HepG2 (cell line): ENCODE results near the gene TNXB. TPM values are rescaled to one million over a fixed set of nuclear protein-coding genes. Genes with fewer than 3 reads are reported as not detected.

ENCODE experiments used
- ATAC-seq: fragments of 200-7000 bp; cut with Tn5 transposase; 3 replicates; pipeline ENCODE4 v1.9.1; 2020; ENCODE audit warnings: mild to moderate bottlenecking, moderate library complexity
- BruUV-seq: library from RNA; stranded (reverse); fragments of 400-500 nt; replicated peaks from 2 replicates; lab custom pipeline; 2021; lab: Mats Ljungman, UMichigan
- CTCF ChIA-PET: fragments of 300-600 bp; formaldehyde crosslinking; extraction: SDS; loops from one replicate; lab custom pipeline; 2021; ENCODE audit warnings: low total read pairs, inconsistent platforms, low intra/inter-chr PET ratio; lab: Yijun Ruan, JAX
- POLR2A ChIA-PET: fragments of 350-600 bp; sonication (Branson Sonifier 250); formaldehyde crosslinking; loops from one replicate; lab custom pipeline; 2020; ENCODE audit warnings: antibody characterized with exemption, inconsistent platforms; lab: Yijun Ruan, JAX
- DNase-seq: peaks from one replicate; pipeline ENCODE4 v3.0.0-alpha.2; 2015; ENCODE audit warnings: low spot score
- FAIRE-seq: peaks from 3 replicates; lab custom pipeline; 2011; peaks lifted over from hg19 to GRCh38; lab: Jason Lieb, UNC
- H2AFZ ChIP-seq: one replicate; pipeline ENCODE4 v1.6.1; 2011; ENCODE audit warnings: low read length, inconsistent platforms
- H3K27ac ChIP-seq: fragments of 300-600 bp; 3 replicates; pipeline ENCODE4 v1.8.0; 2011; ENCODE audit warnings: mixed run types, mild to moderate bottlenecking, mixed read lengths, low read length, inconsistent platforms; ENCODE audit not compliant: insufficient read depth; ENCODE audit errors: extremely low read length
- H3K27me3 ChIP-seq, 2 experiments: fragments of 200-600 bp in 1 of 2; 2 replicates in 1 of 2; 3 replicates in 1 of 2; pipeline versions ENCODE4 v1.6.0 to v1.8.0; 2011; ENCODE audit warnings: low read length in 2 of 2, mild to moderate bottlenecking in 2 of 2, moderate library complexity in 2 of 2, inconsistent platforms in 1 of 2; ENCODE audit not compliant: insufficient read depth in 2 of 2, control insufficient read depth in 1 of 2
- H3K36me3 ChIP-seq, 2 experiments: fragments of 200-600 bp in 1 of 2; replicated peaks in 1 of 2; 2 replicates in 1 of 2; 3 replicates in 1 of 2; pipeline versions ENCODE4 v1.5.1 to v1.8.0; 2011; ENCODE audit warnings: low read length in 2 of 2, inconsistent platforms in 1 of 2; ENCODE audit not compliant: insufficient read depth in 2 of 2, control insufficient read depth in 1 of 2
- H3K4me1 ChIP-seq: 2 replicates; pipeline ENCODE4 v1.5.1; 2012; ENCODE audit warnings: low read length, inconsistent platforms; ENCODE audit not compliant: insufficient read depth
- H3K4me2 ChIP-seq: 2 replicates; pipeline ENCODE4 v1.6.0; 2011; ENCODE audit warnings: low read depth, low read length, inconsistent platforms
- H3K4me3 ChIP-seq, 3 experiments: fragments of 200-600 bp in 1 of 3; sonication (generic), shearing (Covaris generic) in 1 of 3; replicated peaks in 1 of 3; 2 replicates each; pipeline ENCODE4 v1.5.1; 2011 to 2016; ENCODE audit warnings: low read length in 3 of 3, inconsistent platforms in 2 of 3, low read depth in 2 of 3, mild to moderate bottlenecking in 2 of 3, control low read depth in 1 of 3, mixed read lengths in 1 of 3; ENCODE audit not compliant: insufficient read depth in 1 of 3
- H3K79me2 ChIP-seq: one replicate; pipeline ENCODE4 v1.6.1; 2011; ENCODE audit warnings: low read length, inconsistent platforms; ENCODE audit not compliant: insufficient read depth
- H3K9ac ChIP-seq: 2 replicates; pipeline ENCODE4 v1.6.0; 2011; ENCODE audit warnings: mild to moderate bottlenecking, low read depth, low read length, inconsistent platforms; ENCODE audit not compliant: insufficient read depth
- H3K9me3 ChIP-seq: 2 replicates; pipeline ENCODE4 v1.5.1; 2012; ENCODE audit warnings: mild to moderate bottlenecking, low read length
- H4K20me1 ChIP-seq: 2 replicates; pipeline ENCODE4 v1.6.0; 2011; ENCODE audit warnings: inconsistent platforms, mild to moderate bottlenecking, low read length, moderate library complexity; ENCODE audit not compliant: insufficient read depth
- AGO2 ChIP-seq: fragments of 200-400 bp; formaldehyde crosslinking; optimal IDR thresholded peaks from 2 replicates; pipeline ENCODE3; 2017; ENCODE audit warnings: mild to moderate bottlenecking, low read depth, low read length, moderate library complexity
- FOXO4 ChIP-seq: sonication (generic); formaldehyde crosslinking; conservative IDR thresholded peaks from 2 replicates; pipeline ENCODE4 v1.8.1; 2023; ENCODE audit warnings: missing genetic modification reagents
- POLR2A ChIP-seq, 2 experiments: IDR thresholded peaks; 2 replicates each; pipeline ENCODE4 v1.6.1; 2011; ENCODE audit warnings: low read depth in 2 of 2, low read length in 2 of 2, mild to moderate bottlenecking in 1 of 2, moderate library complexity in 1 of 2; ENCODE audit not compliant: insufficient read depth in 1 of 2
- ZNF563 ChIP-seq: sonication (generic); formaldehyde crosslinking; IDR thresholded peaks from 2 replicates; pipeline ENCODE4 v1.8.0; 2022; ENCODE audit warnings: mild to moderate bottlenecking, moderate library complexity, missing genetic modification reagents
- WGBS: methylation state at CpG from one replicate; pipeline ENCODE4 v1.1.6; 2017; ENCODE audit warnings: low lambda C conversion rate; 5-methylcytosine and 5-hydroxymethylcytosine counted together
- in situ Hi-C: cut with HindIII; loops from 2 replicates; pipeline ENCODE4 v1.10.0; 2017; ENCODE audit warnings: low pct_unique_long_range_greater_than_20kb; ENCODE audit not compliant: extremely low pct_ligation_motif_present
- intact Hi-C: fragments of 100-400 bp; cut with micrococcal nuclease; formaldehyde crosslinking; loops from one replicate; pipeline ENCODE4 v1.10.0; 2022; ENCODE audit not compliant: unreplicated experiment
- polyA plus RNA-seq, 8 experiments: library from polyadenylated mRNA; depleted of rRNA in 3 of 8; stranded (reverse) in 7 of 8; unstranded in 1 of 8; fragments of >200 nt; fragmentation: Illumina TruSeq in 4 of 8; extraction: Trizol in 4 of 8; gene quantifications; 2 replicates each; pipeline versions ENCODE4 v1.2.1 to v1.2.3, GENCODE V29; 2011 to 2016; ENCODE audit warnings: low read depth in 4 of 8, missing spikeins in 1 of 8, mixed read lengths in 1 of 8; ENCODE audit not compliant: insufficient read depth in 1 of 8
- total RNA-seq, 5 experiments: library from RNA; depleted of rRNA; stranded (reverse); fragments of >200 nt; fragmentation: Illumina TruSeq; extraction: Trizol; gene quantifications; 2 replicates each; pipeline ENCODE4 v1.2.3, GENCODE V29; 2016; ENCODE audit warnings: low read depth in 1 of 5
- TF ChIP-seq, protein P1 (sequence below): fragments of 450-650 bp; IDR thresholded peaks from 2 replicates; pipeline ENCODE4 v1.6.1; 2016

TNXB gene
- total and polyA plus RNA-seq, 2 of the 13 experiments (the other 11 are each of a cell fraction or from before 2014, with no cell fraction given) = 1.6 to 2.7 TPM

- Histone ChIP-seq H3K4me3 (no peak overlapping the region), H3K27ac (no peak overlapping the region), H3K27me3 (peaks cover 0 to 19% of the 10 kb centered on the region in 2 experiments; a peak in 3 of 5 replicates), H2AFZ (no peak overlapping the region), H4K20me1 (no peaks in the 10 kb centered on the region)
- FAIRE-seq (no peak), DNase-seq (no peak)
- in situ Hi-C loops = no loop called here
- BruUV-seq = no TSS peak
- TF ChIP-seq, protein P1, sequence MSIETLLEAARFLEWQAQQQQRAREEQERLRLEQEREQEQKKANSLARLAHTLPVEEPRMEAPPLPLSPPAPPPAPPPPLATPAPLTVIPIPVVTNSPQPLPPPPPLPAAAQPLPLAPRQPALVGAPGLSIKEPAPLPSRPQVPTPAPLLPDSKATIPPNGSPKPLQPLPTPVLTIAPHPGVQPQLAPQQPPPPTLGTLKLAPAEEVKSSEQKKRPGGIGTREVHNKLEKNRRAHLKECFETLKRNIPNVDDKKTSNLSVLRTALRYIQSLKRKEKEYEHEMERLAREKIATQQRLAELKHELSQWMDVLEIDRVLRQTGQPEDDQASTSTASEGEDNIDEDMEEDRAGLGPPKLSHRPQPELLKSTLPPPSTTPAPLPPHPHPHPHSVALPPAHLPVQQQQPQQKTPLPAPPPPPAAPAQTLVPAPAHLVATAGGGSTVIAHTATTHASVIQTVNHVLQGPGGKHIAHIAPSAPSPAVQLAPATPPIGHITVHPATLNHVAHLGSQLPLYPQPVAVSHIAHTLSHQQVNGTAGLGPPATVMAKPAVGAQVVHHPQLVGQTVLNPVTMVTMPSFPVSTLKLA = peak; percentile 77
- TF ChIP-seq ZNF563 = no peak
- TF ChIP-seq AGO2 = peak; percentile 73
- 0 out of 4 replicates have a peak, but pooled peaks of 1 of the 2 experiments have one; percentile 33 for TF ChIP-seq POLR2A (IDR thresholded peaks at IDR 0.05; ENCODE audit: insufficient read depth in 1 of 2, low read depth in 2 of 2, low read length in 2 of 2)
- no peak for TF ChIP-seq FOXO4
- TF ChIP-seq, all 625 proteins: peak for 3
- no peak overlapping the region for H3K9ac ChIP-seq
- H3K79me2 ChIP-seq = no peaks in the 10 kb centered on the region
- intact Hi-C loops = no loop called here
- peaks cover 16% of the 10 kb centered on the region for H3K4me1 ChIP-seq
- no peaks in the 10 kb centered on the region for H3K9me3 ChIP-seq
- no peak for ATAC-seq
- ChIA-PET POLR2A (interaction anchor here (1.2 to 1.7 kb wide), 3 partner anchors 8 to 19 kb away, joined by 3 to 6 read pairs (median 3); partner anchors contain the start of genes ATF6B and FKBPL), CTCF (no interaction called here)
- WGBS = 94% methylated on average over 4 of the region's 7 CpGs
- peaks cover 0 to 2% of the 10 kb centered on the region in 2 experiments; a peak in 2 of 5 replicates for H3K36me3 ChIP-seq
- no peak overlapping the region for H3K4me2 ChIP-seq
Observed at GRCh38 chr6:32110632-32111031, 1.5 kb upstream of the TNXB start.
